C1 segment of cervical spinal cord (tissue), 14 donors: ENCODE results near the gene TKT.
"Not testable (repeated sequence)": the region's sequence is repeated elsewhere in the genome, so short reads cannot be mapped to it uniquely, and the experiment has no call there.

Experiments
- DNase-seq, 14 donors: peaks; one replicate each; lab custom pipeline; 2025; lab: John Stamatoyannopoulos, UW

TKT gene

GRCh38 chr3:53259427-53260259 is 3.8 kb upstream of the TKT start:
- peak in 5 of 14 donors; percentile 27 to 63 (median 53) for DNase-seq

GRCh38 chr3:53258600-53259426 is 3.0 kb upstream of the TKT start:
- DNase-seq, result peak in 3 of 14 donors; percentile 28 to 58 (median 52)

GRCh38 chr3:53257465-53257864 is 1.6 kb upstream of the TKT start:
- no peak for DNase-seq

- no peak for DNase-seq
Observed at GRCh38 chr3:53256704-53257055, 858 bp upstream of the TKT start.

GRCh38 chr3:53255423-53255774 is 423 bp downstream of the TKT start:
- DNase-seq, result peak in 6 of 14 donors; percentile 40 to 74 (median 56)

- DNase-seq, result peak in 10 of 14 donors; percentile 40 to 73 (median 59)
Observed at GRCh38 chr3:53254509-53255422, 1.1 kb downstream of the TKT start.

DNA sequence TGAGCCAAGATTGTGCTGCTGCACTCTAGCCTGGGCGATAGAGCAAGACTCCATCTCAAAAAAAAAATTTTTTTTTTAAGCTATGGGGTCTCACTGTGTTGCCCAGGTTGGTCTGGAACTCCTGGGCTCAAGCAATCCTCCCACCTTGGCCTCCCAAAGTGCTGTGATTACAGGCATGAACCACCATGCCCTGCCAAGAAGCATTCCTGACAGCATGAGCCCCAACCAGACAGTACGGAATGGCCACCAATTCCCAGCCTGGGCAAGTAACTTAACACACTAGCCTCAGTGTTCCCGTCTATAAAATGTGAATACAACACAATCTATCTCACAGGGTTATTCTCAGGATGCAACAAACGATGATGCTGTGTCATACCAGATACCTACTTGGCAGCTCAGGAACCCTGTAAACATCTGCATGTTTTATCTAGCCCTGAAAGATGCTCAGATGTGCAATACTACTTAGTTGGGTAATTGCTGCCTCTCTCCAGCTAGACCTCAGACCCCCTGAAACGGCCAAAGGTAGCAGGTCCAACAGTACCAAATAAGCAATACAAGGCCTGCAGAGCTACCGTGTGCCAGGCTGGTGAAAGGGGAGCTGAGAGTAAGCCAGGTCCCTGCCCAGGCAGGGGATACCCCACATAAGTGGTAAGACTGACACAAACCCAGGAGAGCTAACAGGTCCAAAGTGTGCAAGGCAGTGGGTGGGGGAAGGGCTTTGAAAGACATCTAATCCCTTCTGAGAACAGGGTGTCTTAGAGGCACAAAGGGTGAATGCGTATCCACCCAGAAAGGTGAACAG is 1.9 kb downstream of the TKT start:
- DNase-seq, result peak in 1 of 14 donors; percentile 39

DNA sequence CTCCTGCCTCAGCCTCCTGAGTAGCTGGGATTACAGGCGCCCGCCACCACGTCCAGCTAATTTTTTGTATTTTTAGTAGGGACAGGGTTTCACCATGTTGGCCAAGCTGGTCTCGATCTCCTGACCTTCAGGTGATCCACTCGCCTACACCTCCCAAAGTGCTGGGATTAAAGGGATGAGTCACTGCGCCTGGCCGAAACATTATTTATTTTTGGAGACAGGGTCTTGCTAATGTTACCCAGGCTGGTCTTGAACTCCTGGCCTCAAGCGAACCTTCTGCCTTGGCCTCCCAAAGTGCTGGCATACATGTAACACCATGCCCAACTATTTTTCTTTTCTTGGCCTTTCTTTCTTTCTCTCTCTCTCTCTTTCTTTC is 2.9 kb downstream of the TKT start:
- not testable (repeated sequence) for DNase-seq

- DNase-seq, result no peak
Observed at GRCh38 chr3:53252096-53252946, 3.5 kb downstream of the TKT start.

- DNase-seq, result peak in 1 of 14 donors; percentile 17
Observed at GRCh38 chr3:53250881-53251605, 4.8 kb downstream of the TKT start.

- no peak for DNase-seq
Observed at GRCh38 chr3:53250453-53250852, 5.4 kb downstream of the TKT start.

- no peak for DNase-seq
Observed at GRCh38 chr3:53248161-53248560, 7.7 kb downstream of the TKT start.

- DNase-seq, result no peak
Observed at GRCh38 chr3:53247619-53248018, 8.2 kb downstream of the TKT start.

- DNase-seq, result no peak
Observed at GRCh38 chr3:53244271-53244670, 11.6 kb downstream of the TKT start.

- no peak for DNase-seq
Observed at GRCh38 chr3:53243785-53244184, 12.0 kb downstream of the TKT start.

GRCh38 chr3:53243165-53243564 is 12.7 kb downstream of the TKT start:
- DNase-seq, result no peak

DNA sequence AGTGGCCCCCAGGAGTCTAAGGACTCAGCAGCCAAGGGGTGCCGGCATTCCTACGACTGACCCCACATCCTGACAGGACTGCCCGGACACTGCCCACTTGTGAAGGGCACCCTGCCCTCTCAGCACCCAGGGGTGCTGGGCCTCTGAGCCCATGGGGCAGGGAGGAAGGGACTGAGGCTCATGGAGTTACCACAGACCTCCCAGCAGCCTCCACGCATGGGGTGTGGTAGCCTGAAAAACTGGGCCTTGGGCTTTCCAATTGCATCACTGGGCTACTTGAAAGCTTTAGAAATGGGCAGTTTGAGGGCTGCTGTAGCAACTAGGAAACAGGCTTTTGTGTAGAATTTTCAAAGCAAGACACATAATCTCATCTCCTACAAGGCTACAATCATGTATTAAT is 13.2 kb downstream of the TKT start:
- DNase-seq, result no peak

DNA sequence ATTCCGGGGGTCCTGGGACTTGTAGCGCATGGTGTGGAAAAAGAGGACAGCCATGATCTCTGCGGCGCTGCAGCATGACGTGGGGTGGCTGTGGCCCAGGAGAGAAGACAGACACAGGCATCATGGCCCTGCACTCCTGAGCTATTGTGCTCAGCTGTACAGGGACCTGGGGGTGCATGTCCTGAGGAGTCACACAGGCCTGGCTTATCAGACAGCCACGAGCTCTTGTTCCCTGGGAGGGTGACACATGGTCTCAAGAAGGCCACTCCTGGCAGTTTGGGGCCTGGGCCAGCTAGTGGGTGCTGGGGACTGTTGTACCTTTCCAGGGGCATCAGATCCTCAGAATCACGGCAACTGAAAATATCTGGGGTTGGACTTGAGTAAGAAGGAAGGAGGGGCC is 13.7 kb downstream of the TKT start:
- no peak for DNase-seq
